Measurements from ENCODE around the gene TSPAN16. TPM values are rescaled to one million over a fixed set of nuclear protein-coding genes. Genes with fewer than 3 reads are reported as not detected.

The TSPAN16 gene
- total and polyA plus RNA-seq, 2 donors (not counting 3 experiments of a cell fraction or from before 2014, with no cell fraction given) = not detected

DNA sequence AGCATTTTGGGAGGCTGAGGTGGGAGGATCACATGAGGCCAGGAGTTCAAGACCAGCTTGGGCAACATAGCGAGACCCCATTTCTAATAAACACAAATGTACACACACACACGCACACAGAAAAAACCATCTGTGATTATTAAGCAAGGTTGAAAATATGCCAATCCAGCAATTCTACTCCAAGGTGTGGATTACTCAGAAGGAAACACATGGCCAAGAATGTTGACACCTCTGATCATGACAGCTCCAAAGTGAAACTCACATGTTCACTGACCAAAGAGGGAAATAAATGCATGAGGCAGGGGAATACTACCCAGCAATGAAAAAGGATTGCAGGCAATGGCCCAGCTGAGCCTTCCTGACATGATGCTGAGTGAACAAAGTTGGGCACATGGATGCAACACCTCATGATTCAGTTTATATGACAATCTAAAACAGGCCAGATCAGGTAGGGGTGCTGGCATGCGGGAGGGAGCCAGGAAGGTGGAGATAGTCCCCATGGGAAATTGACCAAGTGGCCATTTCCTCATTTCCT, 38.0 kb upstream of the TSPAN16 start:
- TF ChIP-seq, protein P1, sequence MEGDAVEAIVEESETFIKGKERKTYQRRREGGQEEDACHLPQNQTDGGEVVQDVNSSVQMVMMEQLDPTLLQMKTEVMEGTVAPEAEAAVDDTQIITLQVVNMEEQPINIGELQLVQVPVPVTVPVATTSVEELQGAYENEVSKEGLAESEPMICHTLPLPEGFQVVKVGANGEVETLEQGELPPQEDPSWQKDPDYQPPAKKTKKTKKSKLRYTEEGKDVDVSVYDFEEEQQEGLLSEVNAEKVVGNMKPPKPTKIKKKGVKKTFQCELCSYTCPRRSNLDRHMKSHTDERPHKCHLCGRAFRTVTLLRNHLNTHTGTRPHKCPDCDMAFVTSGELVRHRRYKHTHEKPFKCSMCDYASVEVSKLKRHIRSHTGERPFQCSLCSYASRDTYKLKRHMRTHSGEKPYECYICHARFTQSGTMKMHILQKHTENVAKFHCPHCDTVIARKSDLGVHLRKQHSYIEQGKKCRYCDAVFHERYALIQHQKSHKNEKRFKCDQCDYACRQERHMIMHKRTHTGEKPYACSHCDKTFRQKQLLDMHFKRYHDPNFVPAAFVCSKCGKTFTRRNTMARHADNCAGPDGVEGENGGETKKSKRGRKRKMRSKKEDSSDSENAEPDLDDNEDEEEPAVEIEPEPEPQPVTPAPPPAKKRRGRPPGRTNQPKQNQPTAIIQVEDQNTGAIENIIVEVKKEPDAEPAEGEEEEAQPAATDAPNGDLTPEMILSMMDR (IDR thresholded peaks at IDR 0.05; ENCODE audit: extremely low read depth in 1 of 2, insufficient read depth in 1 of 2, low read depth in 1 of 2, low read length in 2 of 2) = no peak
- TF ChIP-seq POLR2A (IDR thresholded peaks at IDR 0.05; ENCODE audit: low read depth, low read length) = no peak
- no peak for TF ChIP-seq POLR2AphosphoS5 (IDR thresholded peaks at IDR 0.05; ENCODE audit: insufficient read depth, low read depth, low read length)
- no peak for TF ChIP-seq JUN (IDR thresholded peaks at IDR 0.05; ENCODE audit: borderline replicate concordance, insufficient read depth, insufficient read length, low read depth)
- no peak for TF ChIP-seq MYC (IDR thresholded peaks at IDR 0.05; ENCODE audit: low read depth, low read length)
- no peak for TF ChIP-seq FOS (IDR thresholded peaks at IDR 0.05; ENCODE audit: borderline replicate concordance, insufficient read depth, low read length)
- TF ChIP-seq, protein P2, sequence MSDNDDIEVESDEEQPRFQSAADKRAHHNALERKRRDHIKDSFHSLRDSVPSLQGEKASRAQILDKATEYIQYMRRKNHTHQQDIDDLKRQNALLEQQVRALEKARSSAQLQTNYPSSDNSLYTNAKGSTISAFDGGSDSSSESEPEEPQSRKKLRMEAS (IDR thresholded peaks at IDR 0.05; ENCODE audit: insufficient read depth, insufficient read length) = no peak
- TF ChIP-seq GATA2 (IDR thresholded peaks at IDR 0.05; ENCODE audit: insufficient read depth, insufficient read length, low read depth, low read length) = no peak
- TF ChIP-seq EZH2 (IDR thresholded peaks at IDR 0.05; ENCODE audit: borderline replicate concordance, low read depth, low read length, severe bottlenecking) = no peak
- FAIRE-seq (peak; percentile 61), DNase-seq (ENCODE audit: low read depth, low spot score) (no peak)
- intact Hi-C loops (cut with micrococcal nuclease) = no loop called here
- Histone ChIP-seq H4K20me1 (replicated peaks; ENCODE audit: control insufficient read depth, extremely low read depth, insufficient read depth, low read length) (no peaks in the 10 kb centered on the region), H3K9me1 (replicated peaks; ENCODE audit: control insufficient read depth, extremely low read depth, insufficient read depth, low read length) (no peaks in the 10 kb centered on the region), H3K27me3 (ENCODE audit: control insufficient read depth in 2 of 2, insufficient read depth in 2 of 2, low read length in 2 of 2) (no peaks in the 10 kb centered on the region), H3K36me3 (ENCODE audit: control insufficient read depth in 2 of 2, extremely low read depth in 1 of 2, insufficient read depth in 2 of 2, low read length in 2 of 2) (peaks cover 0 to 4% of the 10 kb centered on the region in 2 experiments), H3K9me3 (replicated peaks; ENCODE audit: control insufficient read depth, insufficient read depth, low read length) (no peaks in the 10 kb centered on the region), H2AFZ (ENCODE audit: low read depth, low read length) (no peak overlapping the region), H3K27ac (ENCODE audit: insufficient read depth, low read depth, low read length) (no peak overlapping the region), H3K4me2 (ENCODE audit: insufficient read depth, low read length) (no peak overlapping the region), H3K4me3 (replicated peaks in 1 of 3; ENCODE audit: insufficient read depth in 1 of 3, low read depth in 1 of 3, low read length in 3 of 3) (no peak overlapping the region), H3K79me2 (ENCODE audit: control insufficient read depth, insufficient read depth, low read length) (peaks cover 60% of the 10 kb centered on the region), H3K4me1 (ENCODE audit: control insufficient read depth, extremely low read depth, insufficient read depth, low read length) (peaks cover 19% of the 10 kb centered on the region), H3K9ac (replicated peaks; ENCODE audit: extremely low read depth, insufficient read depth, low read length) (no peak overlapping the region)
- no TSS peak for BruUV-seq (replicated peaks)
- CTCF ChIA-PET = interaction anchor here (1.0 kb wide), 1 partner anchor 14 kb away, joined by 4 read pairs; no protein-coding TSS in a partner anchor
- POLR2A ChIA-PET = no interaction called here
- dilution Hi-C loops (cut with MboI; ENCODE audit: extremely low pct_ligation_motif_present, low sequenced_read_pairs) = no loop called here
